SK-N-SH treated with all-trans-retinoic acid at 6 μM for 48 hours (cell line): ENCODE results near the gene RRP15.

Experiments
- ATAC-seq: fragments of 200-7000 bp; cut with Tn5 transposase; 3 replicates; pipeline ENCODE4 v1.9.1; 2020; ENCODE audit warnings: mild to moderate bottlenecking, moderate library complexity
- ARNTL ChIP-seq: fragments of 450-650 bp; formaldehyde crosslinking; IDR thresholded peaks from 2 replicates; pipeline ENCODE4 v1.5.0; 2020; ENCODE audit warnings: low read depth, mild to moderate bottlenecking, moderate library complexity, borderline replicate concordance
- BACH2 ChIP-seq: fragments of 250-450 bp; sonication (Bioruptor Pico); IDR thresholded peaks from 2 replicates; pipeline ENCODE4 v1.9.0; 2021; ENCODE audit warnings: mild to moderate bottlenecking, borderline replicate concordance
- CREB5 ChIP-seq: fragments of 250-450 bp; sonication (Bioruptor Pico); IDR thresholded peaks from 2 replicates; pipeline ENCODE4 v1.5.1; 2020; ENCODE audit warnings: low read depth, mild to moderate bottlenecking, moderate library complexity
- CSDC2 ChIP-seq: fragments of 250-450 bp; sonication (Bioruptor Pico); IDR thresholded peaks from 2 replicates; pipeline ENCODE4 v1.5.0; 2020; ENCODE audit warnings: mild to moderate bottlenecking, moderate library complexity
- ESRRG ChIP-seq: fragments of 250-450 bp; sonication (Bioruptor Pico); IDR thresholded peaks from 2 replicates; pipeline ENCODE4 v1.6.1; 2021; ENCODE audit warnings: mild to moderate bottlenecking
- GLIS3 ChIP-seq: fragments of 250-450 bp; sonication (Bioruptor Pico); IDR thresholded peaks from 2 replicates; pipeline ENCODE4 v1.5.0; 2020; ENCODE audit warnings: mild to moderate bottlenecking, moderate library complexity
- ISL1 ChIP-seq: fragments of 250-450 bp; sonication (Bioruptor Pico); IDR thresholded peaks from 2 replicates; pipeline ENCODE4 v2.1.2; 2022; ENCODE audit warnings: mild to moderate bottlenecking, moderate library complexity
- OSR1 ChIP-seq: fragments of 250-450 bp; sonication (Bioruptor Pico); IDR thresholded peaks from 2 replicates; pipeline ENCODE4 v1.8.0; 2022; ENCODE audit warnings: moderate library complexity, mild to moderate bottlenecking, inconsistent platforms
- PPARA ChIP-seq: fragments of 250-450 bp; sonication (Bioruptor Pico); IDR thresholded peaks from 2 replicates; pipeline ENCODE4 v1.5.0; 2020; ENCODE audit warnings: mild to moderate bottlenecking, borderline replicate concordance
- RARB ChIP-seq: fragments of 250-450 bp; sonication (Bioruptor Pico); IDR thresholded peaks from 2 replicates; pipeline ENCODE4 v1.8.0; 2021; ENCODE audit warnings: mild to moderate bottlenecking, moderate library complexity
- SNAI2 ChIP-seq: fragments of 250-450 bp; sonication (Bioruptor Pico); IDR thresholded peaks from 2 replicates; pipeline ENCODE4 v1.5.0; 2020; ENCODE audit warnings: mild to moderate bottlenecking, moderate library complexity
- TCF4 ChIP-seq: fragments of 250-450 bp; sonication (Bioruptor Pico); IDR thresholded peaks from 2 replicates; pipeline ENCODE4 v1.8.0; 2021; ENCODE audit warnings: mild to moderate bottlenecking, moderate library complexity, borderline replicate concordance
- TOX ChIP-seq: fragments of 250-450 bp; sonication (Bioruptor Pico); IDR thresholded peaks from 2 replicates; pipeline ENCODE4 v1.8.0; 2021; ENCODE audit warnings: mild to moderate bottlenecking, moderate library complexity, borderline replicate concordance
- TSHZ2 ChIP-seq: fragments of 250-450 bp; sonication (Bioruptor Pico); IDR thresholded peaks from 2 replicates; pipeline ENCODE4 v1.5.0; 2020; ENCODE audit warnings: mild to moderate bottlenecking, moderate library complexity
- ZC3H10 ChIP-seq: fragments of 250-450 bp; sonication (Bioruptor Pico); IDR thresholded peaks from 2 replicates; pipeline ENCODE4 v1.5.1; 2021; ENCODE audit warnings: mild to moderate bottlenecking, moderate library complexity
- ZFP3 ChIP-seq: fragments of 250-450 bp; sonication (Bioruptor Pico); IDR thresholded peaks from 2 replicates; pipeline ENCODE4 v1.5.0; 2020; ENCODE audit warnings: mild to moderate bottlenecking, moderate library complexity
- ZFP30 ChIP-seq: fragments of 450-650 bp; formaldehyde crosslinking; IDR thresholded peaks from 2 replicates; pipeline ENCODE4 v1.5.0; 2022; ENCODE audit warnings: mild to moderate bottlenecking, moderate library complexity
- ZNF70 ChIP-seq: fragments of 450-650 bp; formaldehyde crosslinking; IDR thresholded peaks from 2 replicates; pipeline ENCODE4 v1.5.0; 2020; ENCODE audit warnings: mild to moderate bottlenecking, moderate library complexity
- ZNF8 ChIP-seq: fragments of 450-650 bp; formaldehyde crosslinking; IDR thresholded peaks from 2 replicates; pipeline ENCODE4 v1.5.0; 2020; ENCODE audit warnings: mild to moderate bottlenecking, moderate library complexity
- TF ChIP-seq, protein P1 (sequence below): fragments of 250-450 bp; sonication (Bioruptor Pico); IDR thresholded peaks from 2 replicates; pipeline ENCODE4 v1.5.1; 2021; ENCODE audit warnings: mild to moderate bottlenecking, moderate library complexity
- TF ChIP-seq, protein P2 (sequence below): fragments of 250-450 bp; sonication (Bioruptor Pico); IDR thresholded peaks from 2 replicates; pipeline ENCODE4 v1.8.0; 2021; ENCODE audit warnings: low read depth, mild to moderate bottlenecking, moderate library complexity, borderline replicate concordance
- TF ChIP-seq, protein P3 (sequence below): fragments of 250-450 bp; sonication (Bioruptor Pico); IDR thresholded peaks from 2 replicates; pipeline ENCODE4 v1.8.0; 2020; ENCODE audit warnings: mild to moderate bottlenecking, moderate library complexity, borderline replicate concordance

The RRP15 gene

DNA sequence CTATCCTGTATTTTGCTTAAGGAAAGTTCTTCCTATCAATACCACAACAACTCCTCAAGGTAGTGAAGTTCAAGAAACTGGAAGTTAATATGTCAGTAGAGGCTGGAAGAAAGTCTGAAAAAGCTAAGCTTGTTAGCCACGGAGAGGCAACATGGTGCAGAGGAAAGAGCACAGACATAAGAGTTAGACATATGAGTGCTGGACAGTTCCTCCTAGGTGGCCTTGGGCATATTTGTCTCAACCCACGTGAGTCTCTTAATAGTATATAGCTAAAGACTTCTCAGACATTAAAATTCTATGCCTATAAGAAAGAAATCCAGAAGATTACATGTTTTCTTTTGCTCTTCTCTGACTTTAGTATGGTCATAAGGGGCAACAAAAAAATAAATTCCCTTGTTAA, 22.8 kb upstream of the RRP15 start (continued):
- TF ChIP-seq CREB5 (CRISPR knock-in tag), result no peak

DNA sequence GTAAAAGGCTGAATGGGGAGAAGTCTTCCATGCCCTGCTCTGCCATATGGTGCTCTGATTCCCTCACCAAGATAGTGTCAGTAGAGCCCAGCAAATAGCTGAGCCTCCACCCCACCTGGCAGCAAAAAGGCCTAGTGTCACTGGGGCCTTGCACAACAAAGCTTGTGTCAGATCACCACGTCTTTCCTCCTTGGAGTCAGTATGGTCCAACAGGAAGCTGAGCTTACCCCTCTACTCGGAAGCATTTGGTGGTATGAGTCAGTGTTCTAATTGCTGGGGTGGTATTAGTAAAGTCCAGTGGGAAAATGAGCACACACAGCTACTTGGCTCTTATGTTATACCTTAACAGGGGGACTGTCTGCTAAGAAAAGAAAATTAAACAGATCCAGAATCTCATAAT, 18.7 kb upstream of the RRP15 start:
- no peak for TF ChIP-seq ZNF70 (CRISPR knock-in tag)
- TF ChIP-seq ZC3H10, result no peak
- TF ChIP-seq CREB5 (CRISPR knock-in tag), result no peak
- TF ChIP-seq PPARA (CRISPR knock-in tag), result no peak
- no peak for TF ChIP-seq TCF4 (CRISPR knock-in tag)
- no peak for TF ChIP-seq ZNF8 (CRISPR knock-in tag)
- TF ChIP-seq, protein P1, sequence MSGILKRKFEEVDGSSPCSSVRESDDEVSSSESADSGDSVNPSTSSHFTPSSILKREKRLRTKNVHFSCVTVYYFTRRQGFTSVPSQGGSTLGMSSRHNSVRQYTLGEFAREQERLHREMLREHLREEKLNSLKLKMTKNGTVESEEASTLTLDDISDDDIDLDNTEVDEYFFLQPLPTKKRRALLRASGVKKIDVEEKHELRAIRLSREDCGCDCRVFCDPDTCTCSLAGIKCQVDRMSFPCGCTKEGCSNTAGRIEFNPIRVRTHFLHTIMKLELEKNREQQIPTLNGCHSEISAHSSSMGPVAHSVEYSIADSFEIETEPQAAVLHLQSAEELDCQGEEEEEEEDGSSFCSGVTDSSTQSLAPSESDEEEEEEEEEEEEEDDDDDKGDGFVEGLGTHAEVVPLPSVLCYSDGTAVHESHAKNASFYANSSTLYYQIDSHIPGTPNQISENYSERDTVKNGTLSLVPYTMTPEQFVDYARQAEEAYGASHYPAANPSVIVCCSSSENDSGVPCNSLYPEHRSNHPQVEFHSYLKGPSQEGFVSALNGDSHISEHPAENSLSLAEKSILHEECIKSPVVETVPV, result no peak
- TF ChIP-seq TSHZ2 (CRISPR knock-in tag), result no peak
- TF ChIP-seq TOX (CRISPR knock-in tag), result no peak
- no peak for TF ChIP-seq ISL1 (CRISPR knock-in tag)
- no peak for TF ChIP-seq ESRRG
- TF ChIP-seq RARB (CRISPR knock-in tag), result no peak
- no peak for TF ChIP-seq BACH2 (CRISPR knock-in tag)
- TF ChIP-seq, protein P2, sequence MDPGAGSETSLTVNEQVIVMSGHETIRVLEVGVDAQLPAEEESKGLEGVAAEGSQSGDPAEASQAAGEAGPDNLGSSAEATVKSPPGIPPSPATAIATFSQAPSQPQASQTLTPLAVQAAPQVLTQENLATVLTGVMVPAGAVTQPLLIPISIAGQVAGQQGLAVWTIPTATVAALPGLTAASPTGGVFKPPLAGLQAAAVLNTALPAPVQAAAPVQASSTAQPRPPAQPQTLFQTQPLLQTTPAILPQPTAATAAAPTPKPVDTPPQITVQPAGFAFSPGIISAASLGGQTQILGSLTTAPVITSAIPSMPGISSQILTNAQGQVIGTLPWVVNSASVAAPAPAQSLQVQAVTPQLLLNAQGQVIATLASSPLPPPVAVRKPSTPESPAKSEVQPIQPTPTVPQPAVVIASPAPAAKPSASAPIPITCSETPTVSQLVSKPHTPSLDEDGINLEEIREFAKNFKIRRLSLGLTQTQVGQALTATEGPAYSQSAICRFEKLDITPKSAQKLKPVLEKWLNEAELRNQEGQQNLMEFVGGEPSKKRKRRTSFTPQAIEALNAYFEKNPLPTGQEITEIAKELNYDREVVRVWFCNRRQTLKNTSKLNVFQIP (CRISPR knock-in tag), result no peak
- TF ChIP-seq GLIS3 (CRISPR knock-in tag), result no peak
- TF ChIP-seq SNAI2 (CRISPR knock-in tag), result no peak
- no peak for TF ChIP-seq ZFP3
- no peak for TF ChIP-seq OSR1 (CRISPR knock-in tag)
- TF ChIP-seq, all 23 proteins: peak for 0
- ATAC-seq, result no peak

GRCh38 chr1:218272366-218272765, 12.7 kb upstream of the RRP15 start:
- no peak for ATAC-seq
- TF ChIP-seq TOX (CRISPR knock-in tag), result no peak
- no peak for TF ChIP-seq ZC3H10
- TF ChIP-seq PPARA (CRISPR knock-in tag), result no peak
- TF ChIP-seq, protein P3, sequence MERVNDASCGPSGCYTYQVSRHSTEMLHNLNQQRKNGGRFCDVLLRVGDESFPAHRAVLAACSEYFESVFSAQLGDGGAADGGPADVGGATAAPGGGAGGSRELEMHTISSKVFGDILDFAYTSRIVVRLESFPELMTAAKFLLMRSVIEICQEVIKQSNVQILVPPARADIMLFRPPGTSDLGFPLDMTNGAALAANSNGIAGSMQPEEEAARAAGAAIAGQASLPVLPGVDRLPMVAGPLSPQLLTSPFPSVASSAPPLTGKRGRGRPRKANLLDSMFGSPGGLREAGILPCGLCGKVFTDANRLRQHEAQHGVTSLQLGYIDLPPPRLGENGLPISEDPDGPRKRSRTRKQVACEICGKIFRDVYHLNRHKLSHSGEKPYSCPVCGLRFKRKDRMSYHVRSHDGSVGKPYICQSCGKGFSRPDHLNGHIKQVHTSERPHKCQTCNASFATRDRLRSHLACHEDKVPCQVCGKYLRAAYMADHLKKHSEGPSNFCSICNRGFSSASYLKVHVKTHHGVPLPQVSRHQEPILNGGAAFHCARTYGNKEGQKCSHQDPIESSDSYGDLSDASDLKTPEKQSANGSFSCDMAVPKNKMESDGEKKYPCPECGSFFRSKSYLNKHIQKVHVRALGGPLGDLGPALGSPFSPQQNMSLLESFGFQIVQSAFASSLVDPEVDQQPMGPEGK (CRISPR knock-in tag), result no peak
- TF ChIP-seq CREB5 (CRISPR knock-in tag), result no peak
- no peak for TF ChIP-seq GLIS3 (CRISPR knock-in tag)
- TF ChIP-seq, protein P1, result no peak
- no peak for TF ChIP-seq BACH2 (CRISPR knock-in tag)
- no peak for TF ChIP-seq RARB (CRISPR knock-in tag)
- no peak for TF ChIP-seq CSDC2 (CRISPR knock-in tag)
- TF ChIP-seq OSR1 (CRISPR knock-in tag), result no peak
- TF ChIP-seq ZFP3, result no peak
- no peak for TF ChIP-seq ARNTL (CRISPR knock-in tag)
- no peak for TF ChIP-seq TCF4 (CRISPR knock-in tag)
- no peak for TF ChIP-seq ZFP30 (CRISPR knock-in tag)
